Endothelial cell (in vitro differentiated cells): ENCODE results near the gene GOLGA8A. TPM values are rescaled to one million over a fixed set of nuclear protein-coding genes. Genes with fewer than 3 reads are reported as not detected.

Source experiments
- DNase-seq: peaks from one replicate; pipeline ENCODE4 v3.0.0; 2021; ENCODE audit warnings: low spot score
- H3K27ac Mint-ChIP-seq: one replicate; pipeline ENCODE4 v1.8.0; 2021; ENCODE audit warnings: mixed read lengths, inconsistent platforms; ENCODE audit not compliant: unreplicated experiment
- H3K27me3 Mint-ChIP-seq: one replicate; pipeline ENCODE4 v1.8.0; 2021; ENCODE audit warnings: mild to moderate bottlenecking, moderate library complexity, mixed read lengths, inconsistent platforms; ENCODE audit not compliant: unreplicated experiment
- H3K36me3 Mint-ChIP-seq: one replicate; pipeline ENCODE4 v1.8.0; 2021; ENCODE audit warnings: mild to moderate bottlenecking, low read depth, mixed read lengths, inconsistent platforms; ENCODE audit not compliant: unreplicated experiment
- H3K4me1 Mint-ChIP-seq: one replicate; pipeline ENCODE4 v1.8.0; 2021; ENCODE audit warnings: mild to moderate bottlenecking, mixed read lengths, inconsistent platforms; ENCODE audit not compliant: unreplicated experiment
- H3K4me3 Mint-ChIP-seq: one replicate; pipeline ENCODE4 v1.8.0; 2021; ENCODE audit warnings: mild to moderate bottlenecking, mixed read lengths, inconsistent platforms; ENCODE audit not compliant: unreplicated experiment
- H3K9me3 Mint-ChIP-seq: one replicate; pipeline ENCODE4 v1.8.0; 2021; ENCODE audit warnings: mixed read lengths, inconsistent platforms; ENCODE audit not compliant: unreplicated experiment
- total RNA-seq: library from RNA; stranded (reverse); fragmentation: NEBNext Ultra II Directional; extraction: Animal tissue kit (Norgen Biotek cat#: 25700); gene quantifications from one replicate; pipeline ENCODE4 v1.2.1, GENCODE V29; 2021; ENCODE audit not compliant: unreplicated experiment
- TF ChIP-seq, protein P1 (sequence below): fragments of 200-600 bp; sonication (generic); IDR thresholded peaks from one replicate; pipeline ENCODE4 v1.5.0; 2021; ENCODE audit warnings: antibody characterized with exemption; ENCODE audit not compliant: unreplicated experiment

Gene GOLGA8A
- total RNA-seq, 1 donor from 2014 or later = 46.0 TPM

DNA sequence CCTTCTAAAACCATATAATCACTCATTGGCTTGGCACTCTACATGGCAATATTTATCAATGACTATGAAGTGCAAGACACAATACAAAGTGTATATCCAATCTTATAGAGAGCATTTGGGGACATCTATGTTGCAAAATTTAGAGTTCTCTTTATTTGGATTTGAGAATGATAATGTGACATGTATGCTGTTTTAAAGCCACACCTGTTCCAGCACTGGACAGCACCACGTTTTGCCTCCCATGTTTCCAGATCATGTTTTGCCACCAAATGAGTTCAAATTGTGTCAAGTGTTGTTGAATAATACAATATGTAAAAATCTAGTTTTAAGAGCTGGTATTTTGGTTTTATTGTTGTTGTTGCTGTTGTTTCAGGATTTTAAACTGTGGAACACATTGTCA is 33.3 kb upstream of the GOLGA8A start:
- H3K4me3 Mint-ChIP-seq = no peak overlapping the region
- H3K27ac Mint-ChIP-seq = no peak overlapping the region
- H3K36me3 Mint-ChIP-seq = no peaks in the 10 kb centered on the region
- H3K27me3 Mint-ChIP-seq = peaks cover 3% of the 10 kb centered on the region
- H3K4me1 Mint-ChIP-seq = peaks cover 2% of the 10 kb centered on the region
- DNase-seq = no peak
- H3K9me3 Mint-ChIP-seq = no peaks in the 10 kb centered on the region
- TF ChIP-seq, protein P1, sequence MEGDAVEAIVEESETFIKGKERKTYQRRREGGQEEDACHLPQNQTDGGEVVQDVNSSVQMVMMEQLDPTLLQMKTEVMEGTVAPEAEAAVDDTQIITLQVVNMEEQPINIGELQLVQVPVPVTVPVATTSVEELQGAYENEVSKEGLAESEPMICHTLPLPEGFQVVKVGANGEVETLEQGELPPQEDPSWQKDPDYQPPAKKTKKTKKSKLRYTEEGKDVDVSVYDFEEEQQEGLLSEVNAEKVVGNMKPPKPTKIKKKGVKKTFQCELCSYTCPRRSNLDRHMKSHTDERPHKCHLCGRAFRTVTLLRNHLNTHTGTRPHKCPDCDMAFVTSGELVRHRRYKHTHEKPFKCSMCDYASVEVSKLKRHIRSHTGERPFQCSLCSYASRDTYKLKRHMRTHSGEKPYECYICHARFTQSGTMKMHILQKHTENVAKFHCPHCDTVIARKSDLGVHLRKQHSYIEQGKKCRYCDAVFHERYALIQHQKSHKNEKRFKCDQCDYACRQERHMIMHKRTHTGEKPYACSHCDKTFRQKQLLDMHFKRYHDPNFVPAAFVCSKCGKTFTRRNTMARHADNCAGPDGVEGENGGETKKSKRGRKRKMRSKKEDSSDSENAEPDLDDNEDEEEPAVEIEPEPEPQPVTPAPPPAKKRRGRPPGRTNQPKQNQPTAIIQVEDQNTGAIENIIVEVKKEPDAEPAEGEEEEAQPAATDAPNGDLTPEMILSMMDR = no peak

DNA sequence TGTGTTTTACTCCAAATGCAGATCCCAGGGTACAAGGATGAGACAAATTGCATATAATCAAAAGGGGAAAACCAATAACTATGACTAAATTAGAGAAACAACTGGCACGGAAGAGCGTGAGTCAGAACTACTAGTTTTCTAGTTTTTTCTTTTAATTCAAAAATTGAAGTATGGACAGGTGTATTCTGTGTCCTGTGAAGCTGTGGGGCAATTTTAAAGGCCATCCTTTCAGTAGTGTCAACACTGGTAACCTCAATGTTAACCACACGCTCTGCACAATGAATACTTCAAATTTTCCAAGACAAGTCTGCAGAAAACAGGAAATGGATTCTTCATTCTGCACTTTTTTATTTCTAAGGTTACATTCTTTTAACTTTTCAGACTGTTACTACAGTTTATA is 32.5 kb upstream of the GOLGA8A start:
- H3K36me3 Mint-ChIP-seq = no peaks in the 10 kb centered on the region
- H3K9me3 Mint-ChIP-seq = no peaks in the 10 kb centered on the region
- DNase-seq = no peak
- H3K4me1 Mint-ChIP-seq = peaks cover 2% of the 10 kb centered on the region
- H3K4me3 Mint-ChIP-seq = no peak overlapping the region
- H3K27ac Mint-ChIP-seq = no peak overlapping the region
- TF ChIP-seq, protein P1 = no peak
- peaks cover 3% of the 10 kb centered on the region for H3K27me3 Mint-ChIP-seq

DNA sequence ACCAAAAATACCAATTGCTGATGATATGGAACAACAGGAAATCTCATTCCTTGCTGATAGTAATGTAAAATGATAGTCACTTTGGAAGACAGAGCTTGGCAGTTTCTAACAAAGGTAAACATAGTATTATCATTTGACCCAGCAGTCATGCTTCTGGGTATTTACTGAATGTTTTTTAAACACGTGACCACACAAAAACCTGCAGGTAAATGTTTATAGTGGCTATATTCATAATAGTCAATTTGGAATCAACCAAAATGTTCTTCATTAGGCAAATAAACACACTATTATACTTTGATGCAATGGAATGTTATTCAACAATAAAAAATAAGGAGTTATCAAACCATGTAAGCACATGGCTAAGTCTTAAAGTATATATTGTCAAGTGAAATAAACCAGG is 24.1 kb upstream of the GOLGA8A start:
- Mint-ChIP-seq H3K36me3 (no peaks in the 10 kb centered on the region), H3K27me3 (no peaks in the 10 kb centered on the region), H3K4me1 (no peaks in the 10 kb centered on the region), H3K27ac (no peak overlapping the region), H3K9me3 (no peaks in the 10 kb centered on the region), H3K4me3 (no peak overlapping the region)
- no peak for DNase-seq
- TF ChIP-seq, protein P1 = no peak

DNA sequence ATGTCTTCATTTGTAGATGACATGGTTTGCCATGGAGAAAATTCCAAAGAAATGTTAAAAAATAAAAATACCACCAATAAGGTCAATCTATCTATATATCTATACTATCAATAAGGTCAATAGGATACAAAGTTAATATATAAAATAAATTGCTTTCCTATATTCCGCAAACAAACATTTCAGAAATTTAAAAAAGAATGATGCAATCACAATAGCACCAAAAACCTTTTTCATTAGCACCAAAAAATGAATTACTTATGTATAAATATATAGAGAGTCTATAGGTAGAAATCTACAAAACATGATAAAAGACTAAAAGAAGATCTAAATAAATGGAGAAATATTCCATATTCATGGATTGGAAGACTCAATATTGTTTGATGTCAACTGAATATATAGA is 22.8 kb upstream of the GOLGA8A start:
- Mint-ChIP-seq H3K27ac (no peak overlapping the region), H3K4me1 (no peaks in the 10 kb centered on the region), H3K27me3 (no peaks in the 10 kb centered on the region), H3K36me3 (no peaks in the 10 kb centered on the region), H3K4me3 (no peak overlapping the region), H3K9me3 (no peaks in the 10 kb centered on the region)
- DNase-seq = no peak
- TF ChIP-seq, protein P1 = no peak

DNA sequence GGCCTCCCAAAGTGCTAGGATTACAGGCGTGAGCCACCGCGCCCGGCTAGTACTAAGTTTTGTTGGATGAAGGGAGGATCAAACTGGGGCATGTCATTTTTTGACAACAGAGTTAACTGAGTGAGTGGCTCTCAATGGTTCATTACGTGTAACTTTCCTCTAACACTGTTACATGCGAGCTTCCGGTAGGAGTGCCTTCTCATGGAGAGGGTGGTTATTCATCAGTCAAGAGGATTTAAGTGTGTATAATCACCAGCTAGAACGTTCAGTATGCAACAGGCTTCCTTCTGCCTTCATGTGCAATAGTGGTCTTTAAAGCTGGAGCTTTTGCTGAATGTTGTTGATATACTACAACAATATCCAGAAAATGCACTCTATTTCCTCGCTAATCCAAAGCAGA is 19.1 kb upstream of the GOLGA8A start:
- no peaks in the 10 kb centered on the region for H3K27me3 Mint-ChIP-seq
- TF ChIP-seq, protein P1 = no peak

More for the DNA sequence above, 19.1 kb upstream of the GOLGA8A start:
- Mint-ChIP-seq H3K4me1 (no peaks in the 10 kb centered on the region), H3K4me3 (no peak overlapping the region), H3K9me3 (no peaks in the 10 kb centered on the region), H3K27ac (no peak overlapping the region), H3K36me3 (no peaks in the 10 kb centered on the region)
- DNase-seq = no peak
